MM.1S (cell line): ENCODE data around the gene PCSK4.

ENCODE experiments used
- CTCF ChIP-seq: fragments of 300-600 bp; sonication (generic); IDR thresholded peaks from 2 replicates; pipeline ENCODE4 v1.5.1; 2016; ENCODE audit warnings: antibody characterized with exemption, low read length, mixed read lengths
- EZH2phosphoT487 ChIP-seq: fragments of 300-600 bp; sonication (generic); IDR thresholded peaks from 2 replicates; pipeline ENCODE4 v1.6.1; 2018; ENCODE audit warnings: antibody characterized with exemption, low read length

GRCh38 chr19:1456121-1456900 lies 33.8 kb downstream of the PCSK4 start:
- no peak for TF ChIP-seq EZH2phosphoT487
- TF ChIP-seq CTCF = no peak
